HepG2 (cell line): ENCODE results near the gene TMEM255B. TPM values are rescaled to one million over a fixed set of nuclear protein-coding genes. Genes with fewer than 3 reads are reported as not detected.
"Not testable (repeated sequence)": the region's sequence is repeated elsewhere in the genome, so short reads cannot be mapped to it uniquely, and the experiment has no call there.

Experiments
- ATAC-seq: fragments of 200-7000 bp; cut with Tn5 transposase; 3 replicates; pipeline ENCODE4 v1.9.1; 2020; ENCODE audit warnings: mild to moderate bottlenecking, moderate library complexity
- BruUV-seq: library from RNA; stranded (reverse); fragments of 400-500 nt; replicated peaks from 2 replicates; lab custom pipeline; 2021; lab: Mats Ljungman, UMichigan
- CTCF ChIA-PET: fragments of 300-600 bp; formaldehyde crosslinking; extraction: SDS; loops from one replicate; lab custom pipeline; 2021; ENCODE audit warnings: low total read pairs, inconsistent platforms, low intra/inter-chr PET ratio; lab: Yijun Ruan, JAX
- POLR2A ChIA-PET: fragments of 350-600 bp; sonication (Branson Sonifier 250); formaldehyde crosslinking; loops from one replicate; lab custom pipeline; 2020; ENCODE audit warnings: antibody characterized with exemption, inconsistent platforms; lab: Yijun Ruan, JAX
- DNase-seq: peaks from one replicate; pipeline ENCODE4 v3.0.0-alpha.2; 2015; ENCODE audit warnings: low spot score
- FAIRE-seq: peaks from 3 replicates; lab custom pipeline; 2011; peaks lifted over from hg19 to GRCh38; lab: Jason Lieb, UNC
- H2AFZ ChIP-seq: one replicate; pipeline ENCODE4 v1.6.1; 2011; ENCODE audit warnings: low read length, inconsistent platforms
- H3K27ac ChIP-seq: fragments of 300-600 bp; 3 replicates; pipeline ENCODE4 v1.8.0; 2011; ENCODE audit warnings: mixed run types, mild to moderate bottlenecking, mixed read lengths, low read length, inconsistent platforms; ENCODE audit not compliant: insufficient read depth; ENCODE audit errors: extremely low read length
- H3K27me3 ChIP-seq, 2 experiments: fragments of 200-600 bp in 1 of 2; 2 replicates in 1 of 2; 3 replicates in 1 of 2; pipeline versions ENCODE4 v1.6.0 to v1.8.0; 2011; ENCODE audit warnings: low read length in 2 of 2, mild to moderate bottlenecking in 2 of 2, moderate library complexity in 2 of 2, inconsistent platforms in 1 of 2; ENCODE audit not compliant: insufficient read depth in 2 of 2, control insufficient read depth in 1 of 2
- H3K36me3 ChIP-seq, 2 experiments: fragments of 200-600 bp in 1 of 2; replicated peaks in 1 of 2; 2 replicates in 1 of 2; 3 replicates in 1 of 2; pipeline versions ENCODE4 v1.5.1 to v1.8.0; 2011; ENCODE audit warnings: low read length in 2 of 2, inconsistent platforms in 1 of 2; ENCODE audit not compliant: insufficient read depth in 2 of 2, control insufficient read depth in 1 of 2
- H3K4me1 ChIP-seq: 2 replicates; pipeline ENCODE4 v1.5.1; 2012; ENCODE audit warnings: low read length, inconsistent platforms; ENCODE audit not compliant: insufficient read depth
- H3K4me2 ChIP-seq: 2 replicates; pipeline ENCODE4 v1.6.0; 2011; ENCODE audit warnings: low read depth, low read length, inconsistent platforms
- H3K4me3 ChIP-seq, 3 experiments: fragments of 200-600 bp in 1 of 3; sonication (generic), shearing (Covaris generic) in 1 of 3; replicated peaks in 1 of 3; 2 replicates each; pipeline ENCODE4 v1.5.1; 2011 to 2016; ENCODE audit warnings: low read length in 3 of 3, inconsistent platforms in 2 of 3, low read depth in 2 of 3, mild to moderate bottlenecking in 2 of 3, control low read depth in 1 of 3, mixed read lengths in 1 of 3; ENCODE audit not compliant: insufficient read depth in 1 of 3
- H3K79me2 ChIP-seq: one replicate; pipeline ENCODE4 v1.6.1; 2011; ENCODE audit warnings: low read length, inconsistent platforms; ENCODE audit not compliant: insufficient read depth
- H3K9ac ChIP-seq: 2 replicates; pipeline ENCODE4 v1.6.0; 2011; ENCODE audit warnings: mild to moderate bottlenecking, low read depth, low read length, inconsistent platforms; ENCODE audit not compliant: insufficient read depth
- H3K9me3 ChIP-seq: 2 replicates; pipeline ENCODE4 v1.5.1; 2012; ENCODE audit warnings: mild to moderate bottlenecking, low read length
- H4K20me1 ChIP-seq: 2 replicates; pipeline ENCODE4 v1.6.0; 2011; ENCODE audit warnings: inconsistent platforms, mild to moderate bottlenecking, low read length, moderate library complexity; ENCODE audit not compliant: insufficient read depth
- CREB1 ChIP-seq, 2 experiments: fragments of 450-650 bp in 1 of 2; IDR thresholded peaks; 2 replicates each; pipeline ENCODE4 v1.6.1; 2016 to 2017; ENCODE audit warnings: control low read depth in 1 of 2, mild to moderate bottlenecking in 1 of 2, missing compliant biosample characterization in 1 of 2, missing genetic modification characterization in 1 of 2
- HMG20B ChIP-seq: conservative IDR thresholded peaks from 2 replicates; pipeline ENCODE4 v1.6.1; 2016; ENCODE audit warnings: missing genetic modification reagents, missing compliant biosample characterization
- WGBS: methylation state at CpG from one replicate; pipeline ENCODE4 v1.1.6; 2017; ENCODE audit warnings: low lambda C conversion rate; 5-methylcytosine and 5-hydroxymethylcytosine counted together
- in situ Hi-C: cut with HindIII; loops from 2 replicates; pipeline ENCODE4 v1.10.0; 2017; ENCODE audit warnings: low pct_unique_long_range_greater_than_20kb; ENCODE audit not compliant: extremely low pct_ligation_motif_present
- intact Hi-C: fragments of 100-400 bp; cut with micrococcal nuclease; formaldehyde crosslinking; loops from one replicate; pipeline ENCODE4 v1.10.0; 2022; ENCODE audit not compliant: unreplicated experiment
- polyA plus RNA-seq, 8 experiments: library from polyadenylated mRNA; depleted of rRNA in 3 of 8; stranded (reverse) in 7 of 8; unstranded in 1 of 8; fragments of >200 nt; fragmentation: Illumina TruSeq in 4 of 8; extraction: Trizol in 4 of 8; gene quantifications; 2 replicates each; pipeline versions ENCODE4 v1.2.1 to v1.2.3, GENCODE V29; 2011 to 2016; ENCODE audit warnings: low read depth in 4 of 8, missing spikeins in 1 of 8, mixed read lengths in 1 of 8; ENCODE audit not compliant: insufficient read depth in 1 of 8
- total RNA-seq, 5 experiments: library from RNA; depleted of rRNA; stranded (reverse); fragments of >200 nt; fragmentation: Illumina TruSeq; extraction: Trizol; gene quantifications; 2 replicates each; pipeline ENCODE4 v1.2.3, GENCODE V29; 2016; ENCODE audit warnings: low read depth in 1 of 5

The TMEM255B gene
- total and polyA plus RNA-seq, 2 of the 13 experiments (the other 11 are each of a cell fraction or from before 2014, with no cell fraction given), result not detected

GRCh38 chr13:113833111-113833830 is 74.2 kb downstream of the TMEM255B start:
- FAIRE-seq (no peak), ATAC-seq (no peak), DNase-seq (no peak)
- ChIA-PET POLR2A (no interaction called here), CTCF (no interaction called here)
- TF ChIP-seq CREB1 (IDR thresholded peaks at IDR 0.05), result peak; percentile 27; the same call in 1 of the 2 replicates
- TF ChIP-seq CREB1 (CRISPR knock-in tag; IDR thresholded peaks at IDR 0.05), result no peak
- no peak for TF ChIP-seq HMG20B (CRISPR knock-in tag)
- Histone ChIP-seq H3K27me3 (no peaks in the 10 kb centered on the region), H3K9me3 (no peaks in the 10 kb centered on the region), H3K27ac (no peak overlapping the region), H3K4me3 (no peak overlapping the region), H3K36me3 (no peaks in the 10 kb centered on the region), H2AFZ (no peak overlapping the region), H3K9ac (no peak overlapping the region), H3K79me2 (no peaks in the 10 kb centered on the region), H3K4me1 (peaks cover 15% of the 10 kb centered on the region), H3K4me2 (no peak overlapping the region), H4K20me1 (no peaks in the 10 kb centered on the region)
- intact Hi-C loops, result no loop called here
- BruUV-seq, result no TSS peak
- 75% methylated on average over 23 of the region's 25 CpGs for WGBS
- in situ Hi-C loops, result no loop called here

- POLR2A ChIA-PET, H2AFZ ChIP-seq, CTCF ChIA-PET, FAIRE-seq, H3K27me3 ChIP-seq, H3K9me3 ChIP-seq, in situ Hi-C loops, ATAC-seq, H4K20me1 ChIP-seq, DNase-seq, H3K4me2 ChIP-seq, H3K4me3 ChIP-seq, H3K27ac ChIP-seq, H3K36me3 ChIP-seq, intact Hi-C loops, H3K79me2 ChIP-seq, BruUV-seq, H3K9ac ChIP-seq: not testable (repeated sequence)
- H3K4me1 ChIP-seq, result peaks cover 18% of the 10 kb centered on the region
- WGBS, result 84% methylated on average over 9 of the region's 17 CpGs
Measured at GRCh38 chr13:113834006-113834405, 75.0 kb downstream of the TMEM255B start.
